ENCODE measurements around the gene LRRC18.
A peak's percentile ranks its signal among the peaks of the same experiment; 100 is the strongest.

LRRC18 gene

GRCh38 chr10:48939790-48940325 is at the start of gene LRRC18:
LRRC18 (minus strand) TSS chr10:48939840; CDS start chr10:48914155, 25,685 bp downstream.
- DNase-seq (ENCODE audit: low read depth in 1 of 2, low spot score in 1 of 2): no peak

- no peak for DNase-seq (ENCODE audit: low read depth in 1 of 2, low spot score in 1 of 2)
Observed at GRCh38 chr10:48985621-48986158, 46.0 kb upstream of the LRRC18 start.

GRCh38 chr10:48983648-48984351 is 44.2 kb upstream of the LRRC18 start:
- no peak for DNase-seq (ENCODE audit: low read depth in 1 of 2, low spot score in 1 of 2)

GRCh38 chr10:48982584-48982983 is 42.9 kb upstream of the LRRC18 start:
- no peak for DNase-seq (ENCODE audit: low read depth in 1 of 2, low spot score in 1 of 2)

- peak; percentile 2 to 6 for DNase-seq (ENCODE audit: low read depth in 1 of 2, low spot score in 1 of 2)
Observed at GRCh38 chr10:48981310-48981907, 41.8 kb upstream of the LRRC18 start.

- DNase-seq (ENCODE audit: low read depth in 1 of 2, low spot score in 1 of 2): no peak
Observed at GRCh38 chr10:48978318-48978717, 38.7 kb upstream of the LRRC18 start.

GRCh38 chr10:48976196-48976595 is 36.6 kb upstream of the LRRC18 start:
- DNase-seq (ENCODE audit: low read depth in 1 of 2, low spot score in 1 of 2): no peak

GRCh38 chr10:48974510-48975156 is 35.0 kb upstream of the LRRC18 start:
- DNase-seq (ENCODE audit: low read depth in 1 of 2, low spot score in 1 of 2): no peak

- DNase-seq (ENCODE audit: low read depth in 1 of 2, low spot score in 1 of 2): no peak
Observed at GRCh38 chr10:48973065-48973464, 33.4 kb upstream of the LRRC18 start.

GRCh38 chr10:48970654-48971053 is 31.0 kb upstream of the LRRC18 start:
- DNase-seq (ENCODE audit: low read depth in 1 of 2, low spot score in 1 of 2): no peak

- DNase-seq (ENCODE audit: low read depth in 1 of 2, low spot score in 1 of 2): no peak
Observed at GRCh38 chr10:48970046-48970445, 30.4 kb upstream of the LRRC18 start.

- no peak for DNase-seq (ENCODE audit: low read depth in 1 of 2, low spot score in 1 of 2)
Observed at GRCh38 chr10:48968036-48968435, 28.4 kb upstream of the LRRC18 start.

GRCh38 chr10:48965460-48965859 is 25.8 kb upstream of the LRRC18 start:
- DNase-seq (ENCODE audit: low read depth in 1 of 2, low spot score in 1 of 2): no peak

GRCh38 chr10:48964038-48964437 is 24.4 kb upstream of the LRRC18 start:
- no peak for DNase-seq (ENCODE audit: low read depth in 1 of 2, low spot score in 1 of 2)

- no peak for DNase-seq (ENCODE audit: low read depth in 1 of 2, low spot score in 1 of 2)
Observed at GRCh38 chr10:48958598-48959190, 19.1 kb upstream of the LRRC18 start.

- no peak for DNase-seq (ENCODE audit: low read depth in 1 of 2, low spot score in 1 of 2)
Observed at GRCh38 chr10:48957361-48958151, 17.9 kb upstream of the LRRC18 start.

- DNase-seq (ENCODE audit: low read depth in 1 of 2, low spot score in 1 of 2): no peak
Observed at GRCh38 chr10:48951707-48952106, 12.1 kb upstream of the LRRC18 start.

- no peak for DNase-seq (ENCODE audit: low read depth in 1 of 2, low spot score in 1 of 2)
Observed at GRCh38 chr10:48948470-48949037, 8.9 kb upstream of the LRRC18 start.

GRCh38 chr10:48947690-48948469 is 8.2 kb upstream of the LRRC18 start:
- no peak for DNase-seq (ENCODE audit: low read depth in 1 of 2, low spot score in 1 of 2)
